GM12865 (cell line): Measurements from ENCODE around the gene HBP1.

ENCODE experiments used
- DNase-seq: peaks from one replicate; pipeline ENCODE4 v3.0.0; 2010; ENCODE audit warnings: low read depth
- H3K4me3 ChIP-seq: 2 replicates; pipeline ENCODE4 v1.5.1; 2011; ENCODE audit warnings: mild to moderate bottlenecking, low read depth, low read length, control low read depth
- TF ChIP-seq, protein P1 (sequence below): IDR thresholded peaks from 2 replicates; pipeline ENCODE4 v1.5.1; 2011; ENCODE audit warnings: low read length, control low read depth, low read depth, inconsistent platforms; ENCODE audit not compliant: insufficient read depth; ENCODE audit errors: missing control alignments

Gene HBP1

GRCh38 chr7:107251963-107252362 lies 83.2 kb downstream of the HBP1 start:
- H3K4me3 ChIP-seq, result no peak overlapping the region
- DNase-seq, result no peak
- TF ChIP-seq, protein P1, sequence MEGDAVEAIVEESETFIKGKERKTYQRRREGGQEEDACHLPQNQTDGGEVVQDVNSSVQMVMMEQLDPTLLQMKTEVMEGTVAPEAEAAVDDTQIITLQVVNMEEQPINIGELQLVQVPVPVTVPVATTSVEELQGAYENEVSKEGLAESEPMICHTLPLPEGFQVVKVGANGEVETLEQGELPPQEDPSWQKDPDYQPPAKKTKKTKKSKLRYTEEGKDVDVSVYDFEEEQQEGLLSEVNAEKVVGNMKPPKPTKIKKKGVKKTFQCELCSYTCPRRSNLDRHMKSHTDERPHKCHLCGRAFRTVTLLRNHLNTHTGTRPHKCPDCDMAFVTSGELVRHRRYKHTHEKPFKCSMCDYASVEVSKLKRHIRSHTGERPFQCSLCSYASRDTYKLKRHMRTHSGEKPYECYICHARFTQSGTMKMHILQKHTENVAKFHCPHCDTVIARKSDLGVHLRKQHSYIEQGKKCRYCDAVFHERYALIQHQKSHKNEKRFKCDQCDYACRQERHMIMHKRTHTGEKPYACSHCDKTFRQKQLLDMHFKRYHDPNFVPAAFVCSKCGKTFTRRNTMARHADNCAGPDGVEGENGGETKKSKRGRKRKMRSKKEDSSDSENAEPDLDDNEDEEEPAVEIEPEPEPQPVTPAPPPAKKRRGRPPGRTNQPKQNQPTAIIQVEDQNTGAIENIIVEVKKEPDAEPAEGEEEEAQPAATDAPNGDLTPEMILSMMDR, result no peak
